Ovary (tissue), 3 donors: ENCODE data around the gene SHC4.

Source experiments
- EP300 ChIP-seq: sonication (generic); formaldehyde crosslinking; IDR thresholded peaks from one replicate; pipeline ENCODE4 v1.6.1; 2017; ENCODE audit warnings: antibody characterized with exemption
- TF ChIP-seq, protein P1 (sequence below), 3 donors: fragments of 450-650 bp in 2 of 3; fragments of 200-600 bp in 1 of 3; IDR thresholded peaks; one replicate each; pipeline versions ENCODE4 v1.5.1 to v1.8.0; 2016 to 2022; ENCODE audit warnings: antibody characterized with exemption in 3 of 3, mild to moderate bottlenecking in 1 of 3
- donor health status: DM: no; HTN: no; CAD: no.

DNA sequence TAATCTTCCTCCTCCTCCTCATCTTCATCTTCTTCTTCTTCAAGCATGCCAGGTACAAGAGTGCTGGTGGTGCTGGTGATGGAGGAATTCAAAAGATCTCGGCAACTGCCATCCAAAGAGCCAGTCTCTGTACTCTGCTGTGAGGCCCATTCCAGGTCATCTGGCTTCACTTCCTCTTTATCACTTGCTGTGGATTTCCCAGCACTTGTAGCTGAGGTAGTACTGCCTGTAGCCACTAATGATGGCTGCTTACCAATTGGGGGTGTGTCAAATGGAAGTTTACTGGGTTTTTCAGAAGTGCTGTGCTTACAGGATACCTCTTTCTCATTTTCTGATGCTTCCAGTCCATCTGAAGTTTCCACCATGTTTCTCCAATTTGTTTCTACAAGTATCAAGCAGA lies 28.8 kb upstream of the SHC4 start:
- TF ChIP-seq, protein P1, sequence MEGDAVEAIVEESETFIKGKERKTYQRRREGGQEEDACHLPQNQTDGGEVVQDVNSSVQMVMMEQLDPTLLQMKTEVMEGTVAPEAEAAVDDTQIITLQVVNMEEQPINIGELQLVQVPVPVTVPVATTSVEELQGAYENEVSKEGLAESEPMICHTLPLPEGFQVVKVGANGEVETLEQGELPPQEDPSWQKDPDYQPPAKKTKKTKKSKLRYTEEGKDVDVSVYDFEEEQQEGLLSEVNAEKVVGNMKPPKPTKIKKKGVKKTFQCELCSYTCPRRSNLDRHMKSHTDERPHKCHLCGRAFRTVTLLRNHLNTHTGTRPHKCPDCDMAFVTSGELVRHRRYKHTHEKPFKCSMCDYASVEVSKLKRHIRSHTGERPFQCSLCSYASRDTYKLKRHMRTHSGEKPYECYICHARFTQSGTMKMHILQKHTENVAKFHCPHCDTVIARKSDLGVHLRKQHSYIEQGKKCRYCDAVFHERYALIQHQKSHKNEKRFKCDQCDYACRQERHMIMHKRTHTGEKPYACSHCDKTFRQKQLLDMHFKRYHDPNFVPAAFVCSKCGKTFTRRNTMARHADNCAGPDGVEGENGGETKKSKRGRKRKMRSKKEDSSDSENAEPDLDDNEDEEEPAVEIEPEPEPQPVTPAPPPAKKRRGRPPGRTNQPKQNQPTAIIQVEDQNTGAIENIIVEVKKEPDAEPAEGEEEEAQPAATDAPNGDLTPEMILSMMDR (IDR thresholded peaks at IDR 0.05), result no peak
- TF ChIP-seq EP300, result no peak
